ENCODE data around the gene RNF157. TPM values are rescaled to one million over a fixed set of nuclear protein-coding genes. Genes with fewer than 3 reads are reported as not detected.

The RNF157 gene
- total RNA-seq, 1 donor from 2014 or later: 43.5 TPM

- no peak for DNase-seq (ENCODE audit: low spot score, unreplicated experiment)
- Mint-ChIP-seq H3K27ac (peak overlapping the region; percentile 76), H3K36me3 (ENCODE audit: insufficient read depth) (no peaks in the 10 kb centered on the region), H3K9me3 (ENCODE audit: low read depth) (no peaks in the 10 kb centered on the region), H3K4me3 (ENCODE audit: low read depth) (no peak overlapping the region), H3K4me1 (ENCODE audit: low read depth) (peaks cover 28% of the 10 kb centered on the region), H3K27me3 (no peaks in the 10 kb centered on the region)
- TF ChIP-seq CTCF (IDR thresholded peaks at IDR 0.05; ENCODE audit: unreplicated experiment): no peak
These were observed 63.4 kb downstream of the RNF157 start for GRCh38 chr17:76176701-76177574.

- TF ChIP-seq CTCF (IDR thresholded peaks at IDR 0.05; ENCODE audit: unreplicated experiment): no peak
- Mint-ChIP-seq H3K4me3 (ENCODE audit: low read depth) (no peak overlapping the region), H3K9me3 (ENCODE audit: low read depth) (no peaks in the 10 kb centered on the region), H3K36me3 (ENCODE audit: insufficient read depth) (peaks cover 3% of the 10 kb centered on the region), H3K27ac (peak overlapping the region; percentile 91), H3K4me1 (ENCODE audit: low read depth) (peaks cover 28% of the 10 kb centered on the region), H3K27me3 (no peaks in the 10 kb centered on the region)
- no peak for DNase-seq (ENCODE audit: low spot score, unreplicated experiment)
These were observed 66.3 kb downstream of the RNF157 start for GRCh38 chr17:76174037-76174436.

- no peak for DNase-seq (ENCODE audit: low spot score, unreplicated experiment)
- H3K36me3 Mint-ChIP-seq (ENCODE audit: insufficient read depth): peaks cover 5% of the 10 kb centered on the region
- no peak overlapping the region for H3K4me3 Mint-ChIP-seq (ENCODE audit: low read depth)
- H3K27me3 Mint-ChIP-seq: no peaks in the 10 kb centered on the region
- TF ChIP-seq CTCF (IDR thresholded peaks at IDR 0.05; ENCODE audit: unreplicated experiment): no peak
- H3K4me1 Mint-ChIP-seq (ENCODE audit: low read depth): peaks cover 28% of the 10 kb centered on the region
- no peaks in the 10 kb centered on the region for H3K9me3 Mint-ChIP-seq (ENCODE audit: low read depth)
- H3K27ac Mint-ChIP-seq: peak overlapping the region; percentile 91
These were observed 66.8 kb downstream of the RNF157 start for GRCh38 chr17:76173474-76173873.

GRCh38 chr17:76171706-76172105 is 68.6 kb downstream of the RNF157 start:
- H3K4me3 Mint-ChIP-seq (ENCODE audit: low read depth): no peak overlapping the region
- H3K4me1 Mint-ChIP-seq (ENCODE audit: low read depth): peaks cover 28% of the 10 kb centered on the region
- no peaks in the 10 kb centered on the region for H3K27me3 Mint-ChIP-seq

GRCh38 chr17:76170114-76170513 is 70.2 kb downstream of the RNF157 start:
- Mint-ChIP-seq H3K4me3 (ENCODE audit: low read depth) (no peak overlapping the region), H3K4me1 (ENCODE audit: low read depth) (peaks cover 19% of the 10 kb centered on the region), H3K27me3 (no peaks in the 10 kb centered on the region), H3K36me3 (ENCODE audit: insufficient read depth) (peaks cover 14% of the 10 kb centered on the region), H3K9me3 (ENCODE audit: low read depth) (no peaks in the 10 kb centered on the region), H3K27ac (no peak overlapping the region)
- TF ChIP-seq CTCF (IDR thresholded peaks at IDR 0.05; ENCODE audit: unreplicated experiment): no peak
- DNase-seq (ENCODE audit: low spot score, unreplicated experiment): no peak

More at GRCh38 chr17:76171706-76172105, 68.6 kb downstream of the RNF157 start:
- Mint-ChIP-seq H3K36me3 (ENCODE audit: insufficient read depth) (peaks cover 12% of the 10 kb centered on the region), H3K27ac (peak overlapping the region; percentile 79), H3K9me3 (ENCODE audit: low read depth) (no peaks in the 10 kb centered on the region)
- TF ChIP-seq CTCF (IDR thresholded peaks at IDR 0.05; ENCODE audit: unreplicated experiment): no peak
- DNase-seq (ENCODE audit: low spot score, unreplicated experiment): no peak
